ENCODE results near the gene SPRR5.

The SPRR5 gene

DNA sequence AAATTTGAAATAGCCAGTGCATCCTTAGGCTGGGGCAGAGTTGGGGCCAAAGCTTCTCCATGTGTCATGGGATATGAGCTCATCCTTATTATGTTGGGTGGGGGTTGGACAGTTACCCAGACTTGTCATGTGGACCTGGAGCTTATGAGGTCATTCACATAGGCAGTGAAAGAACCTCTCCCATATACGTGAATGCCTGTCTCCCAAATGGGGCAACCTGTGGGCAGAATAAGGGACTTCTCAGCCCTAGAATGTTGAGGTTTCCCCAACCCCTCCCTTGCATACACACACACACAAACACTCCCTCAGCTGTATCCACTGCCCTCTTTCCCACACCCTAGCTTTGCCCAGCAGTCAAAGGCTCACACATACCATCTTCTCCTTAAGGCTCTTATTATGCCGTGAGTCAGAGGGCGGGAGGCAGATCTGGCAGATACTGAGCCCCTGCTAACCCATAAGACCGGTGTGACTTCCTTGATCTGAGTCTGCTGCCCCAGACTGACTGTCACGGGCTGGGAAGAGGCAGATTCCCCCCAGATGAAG, 40.9 kb upstream of the SPRR5 start:
- H3K27ac ChIP-seq = no peak overlapping the region
- TF ChIP-seq, protein P1, sequence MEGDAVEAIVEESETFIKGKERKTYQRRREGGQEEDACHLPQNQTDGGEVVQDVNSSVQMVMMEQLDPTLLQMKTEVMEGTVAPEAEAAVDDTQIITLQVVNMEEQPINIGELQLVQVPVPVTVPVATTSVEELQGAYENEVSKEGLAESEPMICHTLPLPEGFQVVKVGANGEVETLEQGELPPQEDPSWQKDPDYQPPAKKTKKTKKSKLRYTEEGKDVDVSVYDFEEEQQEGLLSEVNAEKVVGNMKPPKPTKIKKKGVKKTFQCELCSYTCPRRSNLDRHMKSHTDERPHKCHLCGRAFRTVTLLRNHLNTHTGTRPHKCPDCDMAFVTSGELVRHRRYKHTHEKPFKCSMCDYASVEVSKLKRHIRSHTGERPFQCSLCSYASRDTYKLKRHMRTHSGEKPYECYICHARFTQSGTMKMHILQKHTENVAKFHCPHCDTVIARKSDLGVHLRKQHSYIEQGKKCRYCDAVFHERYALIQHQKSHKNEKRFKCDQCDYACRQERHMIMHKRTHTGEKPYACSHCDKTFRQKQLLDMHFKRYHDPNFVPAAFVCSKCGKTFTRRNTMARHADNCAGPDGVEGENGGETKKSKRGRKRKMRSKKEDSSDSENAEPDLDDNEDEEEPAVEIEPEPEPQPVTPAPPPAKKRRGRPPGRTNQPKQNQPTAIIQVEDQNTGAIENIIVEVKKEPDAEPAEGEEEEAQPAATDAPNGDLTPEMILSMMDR (IDR thresholded peaks at IDR 0.05) = no peak
- DNase-seq (ENCODE audit: low spot score) = no peak
- no peak overlapping the region for H3K4me3 ChIP-seq

DNA sequence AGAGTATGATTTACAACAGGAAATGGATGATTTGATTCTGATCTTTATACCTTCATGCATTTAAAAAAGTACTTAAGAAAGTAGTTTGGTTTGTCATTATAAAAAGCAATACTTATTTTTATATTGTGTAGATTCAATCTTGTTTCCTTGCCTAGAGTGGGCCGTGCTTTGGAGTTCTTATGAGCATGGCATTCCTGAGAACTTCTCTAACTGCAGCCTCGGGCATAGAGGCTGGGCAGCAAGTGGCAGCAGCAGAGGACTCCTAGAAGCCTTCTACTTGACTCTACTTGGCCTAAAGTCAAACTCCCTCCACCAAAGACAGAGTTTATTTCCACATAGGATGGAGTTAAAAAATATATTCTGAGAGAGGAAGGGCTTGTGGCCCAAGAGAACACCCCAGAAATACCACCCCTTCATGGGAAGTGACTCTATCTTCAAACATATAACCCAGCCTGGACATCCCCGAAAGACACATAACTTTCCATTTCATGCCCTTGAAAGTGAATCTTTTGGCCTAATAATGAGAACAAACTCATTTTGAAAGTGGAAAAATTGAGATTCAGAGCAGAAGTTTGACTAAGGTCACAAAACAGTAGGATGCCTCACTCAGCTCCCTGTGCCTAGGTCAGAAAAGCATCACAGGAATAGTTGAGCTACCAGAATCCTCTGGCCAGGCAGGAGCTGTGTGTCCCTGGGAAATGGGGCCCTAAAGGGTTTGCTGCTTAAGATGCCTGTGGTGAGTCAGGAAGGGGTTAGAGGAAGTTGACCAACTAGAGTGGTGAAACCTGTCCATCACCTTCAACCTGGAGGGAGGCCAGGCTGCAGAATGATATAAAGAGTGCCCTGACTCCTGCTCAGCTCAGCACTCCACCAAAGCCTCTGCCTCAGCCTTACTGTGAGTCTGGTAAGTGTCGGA, 39.1 kb upstream of the SPRR5 start, which contains the start of gene IVL:
Gene IVL (plus strand): TSS at position 861 of the 916 bp plus-strand sequence. CDS start 1,252 bp downstream, outside the sequence.
- TF ChIP-seq, protein P1 (IDR thresholded peaks at IDR 0.05) = no peak
- no peak for DNase-seq (ENCODE audit: low spot score)
- Histone ChIP-seq H3K4me3 (no peak within 1 kb of the TSS), H3K27ac (no peak within 1 kb of the TSS)

DNA sequence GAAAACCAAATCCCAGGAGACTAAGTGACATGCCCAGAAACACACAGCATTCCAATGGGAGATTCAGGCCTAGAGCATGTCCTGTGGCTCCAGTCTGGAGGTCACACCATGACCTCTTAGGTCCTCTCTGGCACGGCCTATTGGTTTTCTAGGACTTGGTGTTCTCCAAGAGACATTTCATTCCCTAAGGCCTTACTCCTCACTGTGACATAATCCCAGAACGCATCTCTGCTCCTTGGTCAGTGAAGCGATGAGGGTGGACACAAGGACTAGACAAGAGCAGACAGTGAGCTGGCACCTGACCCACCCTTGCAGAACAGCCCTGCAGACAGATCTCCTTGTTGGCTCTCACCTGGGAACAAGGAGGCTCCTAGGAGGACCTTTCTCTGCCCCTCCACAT, 37.8 kb upstream of the SPRR5 start:
- TF ChIP-seq, protein P1 (IDR thresholded peaks at IDR 0.05) = no peak
- H3K27ac ChIP-seq = no peak overlapping the region
- H3K4me3 ChIP-seq = no peak overlapping the region
- DNase-seq (ENCODE audit: low spot score) = no peak

DNA sequence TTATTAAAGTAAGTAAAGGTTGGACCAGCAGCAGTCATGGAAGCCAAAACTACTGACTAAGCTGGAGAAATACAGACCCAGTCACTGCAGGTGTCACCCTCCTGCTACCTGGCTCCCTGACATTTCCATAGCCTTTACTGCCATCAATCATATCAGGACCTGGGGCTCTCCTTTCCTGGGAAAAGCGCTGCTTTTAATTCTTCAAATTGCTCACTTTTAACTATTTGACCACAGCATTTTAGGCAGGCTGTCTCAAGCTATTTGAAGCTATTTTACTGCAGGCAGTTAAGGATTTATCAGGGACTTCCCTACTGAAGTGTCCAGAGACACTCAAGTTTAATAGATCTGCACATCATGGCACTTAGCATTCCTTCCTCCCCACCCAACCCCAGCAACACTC, 34.5 kb upstream of the SPRR5 start:
- no peak overlapping the region for H3K27ac ChIP-seq
- no peak for DNase-seq (ENCODE audit: low spot score)
- TF ChIP-seq, protein P1 (IDR thresholded peaks at IDR 0.05) = no peak
- H3K4me3 ChIP-seq = no peak overlapping the region

DNA sequence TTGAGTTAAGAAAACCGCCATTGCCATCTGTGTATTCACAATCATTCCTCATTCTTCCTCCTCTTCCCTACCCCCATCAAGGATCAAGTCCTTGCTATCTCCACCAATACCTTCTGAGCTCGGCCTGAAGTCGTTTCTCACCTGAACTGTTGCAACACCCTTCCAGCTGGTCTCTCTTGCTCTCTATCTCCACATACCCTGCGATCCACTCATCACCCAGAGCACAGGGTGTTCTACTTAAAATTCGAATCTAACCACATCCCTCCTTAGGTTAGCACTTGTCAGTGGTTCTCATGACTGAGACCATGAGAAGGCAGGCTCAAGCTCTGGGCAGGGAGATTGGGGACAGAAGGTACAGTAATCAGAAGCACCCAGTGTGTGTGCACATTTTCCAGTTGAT, 34.1 kb upstream of the SPRR5 start:
- TF ChIP-seq, protein P1 (IDR thresholded peaks at IDR 0.05) = no peak
- no peak for DNase-seq (ENCODE audit: low spot score)
- Histone ChIP-seq H3K4me3 (no peak overlapping the region), H3K27ac (no peak overlapping the region)

DNA sequence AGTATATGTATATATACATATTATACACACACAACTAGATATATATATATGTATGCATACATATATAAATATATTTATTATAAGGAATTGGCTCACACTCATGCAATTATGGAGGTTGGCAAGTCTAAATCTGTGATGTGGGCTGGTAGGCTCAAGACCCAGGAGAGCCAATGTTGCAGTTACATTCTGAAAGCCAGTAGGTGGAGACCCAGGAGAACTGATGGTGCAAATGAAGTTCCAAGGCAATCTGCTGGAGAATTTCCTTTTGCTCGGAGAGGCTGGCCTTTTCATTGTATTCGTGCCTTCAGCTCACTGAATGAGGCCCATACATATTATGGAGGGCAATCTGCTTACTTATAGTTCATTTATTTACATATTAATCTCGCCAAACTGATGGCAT, 29.2 kb upstream of the SPRR5 start:
- H3K4me3 ChIP-seq = no peak overlapping the region
- H3K27ac ChIP-seq = no peak overlapping the region
- TF ChIP-seq, protein P1 (IDR thresholded peaks at IDR 0.05) = no peak
- DNase-seq (ENCODE audit: low spot score) = no peak

DNA sequence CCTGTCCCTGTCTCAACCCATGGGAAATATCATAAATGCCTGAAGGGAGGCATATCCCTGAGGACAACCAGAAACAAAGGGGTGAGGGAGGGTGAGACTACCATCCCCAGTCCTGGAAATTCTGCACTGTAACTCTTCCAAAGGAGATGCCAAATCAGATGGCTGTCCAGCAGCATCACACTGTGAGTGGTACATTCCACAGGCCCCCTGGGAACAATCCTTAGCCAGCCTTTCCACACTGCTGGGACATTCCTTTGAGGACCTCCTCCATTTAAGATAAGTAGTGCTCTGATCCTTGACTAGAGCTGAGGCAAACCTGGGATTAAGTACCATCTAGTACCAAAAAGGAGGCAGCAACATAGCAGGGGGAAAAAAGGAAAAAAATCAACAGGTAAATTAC, 27.9 kb upstream of the SPRR5 start:
- no peak for DNase-seq (ENCODE audit: low spot score)
- Histone ChIP-seq H3K27ac (no peak overlapping the region), H3K4me3 (no peak overlapping the region)
- TF ChIP-seq, protein P1 (IDR thresholded peaks at IDR 0.05) = no peak

Data from coronary artery (tissue), 2 donors.